ENCODE data around the gene SERP2.
"Not testable (repeated sequence)": the region's sequence is repeated elsewhere in the genome, so short reads cannot be mapped to it uniquely, and the experiment has no call there.

The SERP2 gene

DNA sequence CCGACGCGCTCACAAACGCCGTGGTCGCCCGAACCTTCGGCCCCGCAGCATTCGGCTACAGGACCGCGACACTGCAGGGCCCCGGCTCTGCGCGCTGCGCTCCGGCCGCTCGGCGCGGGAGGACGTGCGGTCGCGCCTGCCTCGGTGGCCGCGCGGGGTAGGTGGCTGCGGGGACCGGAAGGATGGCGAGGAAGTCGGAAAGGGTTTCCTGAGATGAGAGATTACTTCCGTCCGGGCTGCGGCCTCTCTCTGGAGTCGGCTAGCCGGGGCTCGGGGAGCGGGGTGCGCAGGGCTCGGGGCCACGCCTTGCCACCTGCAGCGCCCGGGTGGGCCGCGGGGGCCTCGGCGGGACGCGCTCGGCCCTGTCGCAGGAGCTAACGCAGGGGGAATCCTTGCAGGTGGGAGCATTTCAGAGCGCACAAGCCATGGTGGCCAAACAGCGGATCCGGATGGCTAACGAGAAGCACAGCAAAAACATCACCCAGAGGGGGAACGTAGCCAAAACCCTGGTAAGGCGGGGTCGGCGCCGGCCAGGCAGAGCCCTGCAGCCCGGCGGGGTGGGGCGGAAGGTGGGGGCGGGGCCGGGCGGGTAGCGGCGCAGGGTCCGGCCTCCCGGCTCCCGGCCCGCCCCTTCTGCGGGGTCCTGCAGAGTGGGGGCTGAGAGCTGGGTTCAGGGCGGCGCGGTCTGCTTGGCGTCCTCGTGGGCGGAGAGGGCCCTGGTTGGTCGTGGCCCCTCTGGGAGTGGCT is at the start of gene SERP2:
SERP2 (plus strand) TSS at position 224 of the 747 bp plus-strand sequence; CDS start at position 426, 202 bp downstream.
- no peak for DNase-seq

DNA sequence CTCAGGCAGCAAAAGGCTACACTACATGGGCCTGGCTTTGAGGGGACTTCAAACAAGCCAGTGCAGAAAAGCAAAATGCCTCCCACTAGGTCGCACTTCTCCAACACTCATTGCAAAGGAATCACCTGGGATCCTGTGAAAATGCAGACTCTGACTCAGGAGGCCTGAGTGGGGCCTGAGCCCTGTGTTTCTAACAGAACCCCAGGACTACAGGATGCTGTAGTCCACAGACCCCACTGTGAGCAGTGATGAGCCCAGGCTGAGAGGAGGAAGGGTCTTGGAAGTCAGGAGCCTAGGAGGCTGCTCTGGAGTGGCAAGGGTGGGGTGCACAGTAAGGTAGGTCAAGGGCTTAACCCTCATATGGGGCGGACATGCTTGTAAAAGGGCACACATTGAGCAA is 46.7 kb upstream of the SERP2 start:
- no peak for DNase-seq

DNA sequence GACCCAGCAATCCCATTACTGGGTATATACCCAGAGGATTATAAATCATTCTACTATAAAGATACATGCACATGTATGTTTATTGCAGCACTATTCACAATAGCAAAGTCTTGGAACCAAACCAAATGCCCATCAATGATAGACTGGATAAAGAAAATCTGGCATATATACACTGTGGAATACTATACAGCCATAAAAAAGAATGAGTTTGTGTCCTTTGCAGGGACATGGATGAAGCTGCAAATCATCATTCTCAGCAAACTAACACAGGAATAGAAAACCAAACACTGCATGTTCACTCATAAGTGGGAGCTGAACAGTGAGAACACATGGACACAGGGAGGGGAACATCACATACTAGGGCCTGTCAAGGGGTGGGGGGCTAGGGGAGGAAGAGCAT is 44.6 kb upstream of the SERP2 start:
- DNase-seq: not testable (repeated sequence)

GRCh38 chr13:44329909-44330545 is 43.6 kb upstream of the SERP2 start:
- DNase-seq: no peak

GRCh38 chr13:44331446-44331845 is 42.2 kb upstream of the SERP2 start:
- DNase-seq: no peak

GRCh38 chr13:44331912-44332851 is 41.4 kb upstream of the SERP2 start:
- no peak for DNase-seq

DNA sequence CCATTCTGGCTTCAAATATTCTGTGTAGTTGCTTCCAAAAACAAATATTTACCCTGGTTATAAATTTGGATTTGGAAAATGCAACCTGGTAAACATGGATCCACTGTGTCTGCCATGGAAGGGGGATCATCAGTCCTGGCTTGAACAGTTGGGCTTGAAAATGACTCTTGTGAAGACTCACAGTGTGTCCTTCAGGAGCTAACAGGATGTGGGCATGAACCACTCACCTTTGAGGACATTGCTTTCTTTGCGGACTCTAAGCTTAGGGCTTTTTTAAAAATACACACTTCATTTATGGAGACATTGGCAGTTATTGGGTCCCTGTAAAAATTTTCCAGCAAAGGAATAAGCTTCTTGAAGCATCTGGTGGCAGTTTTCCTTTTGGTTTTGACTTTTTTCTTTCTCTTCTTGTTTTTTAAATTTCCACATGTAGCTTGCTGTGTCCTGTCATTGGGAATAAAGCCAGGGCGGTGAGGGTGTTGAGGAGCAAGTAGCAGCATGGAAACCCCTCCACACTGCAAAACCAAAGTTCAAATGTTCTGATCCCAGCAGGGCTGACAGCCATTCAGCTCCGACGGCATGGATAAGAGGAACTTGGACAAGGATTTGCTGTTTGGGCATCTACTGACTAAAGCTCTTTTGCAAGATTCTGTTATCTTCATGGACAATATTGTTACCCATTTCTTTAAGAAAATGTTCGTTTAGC is 39.5 kb upstream of the SERP2 start:
- no peak for DNase-seq

GRCh38 chr13:44334751-44335150 is 38.9 kb upstream of the SERP2 start:
- DNase-seq: no peak

DNA sequence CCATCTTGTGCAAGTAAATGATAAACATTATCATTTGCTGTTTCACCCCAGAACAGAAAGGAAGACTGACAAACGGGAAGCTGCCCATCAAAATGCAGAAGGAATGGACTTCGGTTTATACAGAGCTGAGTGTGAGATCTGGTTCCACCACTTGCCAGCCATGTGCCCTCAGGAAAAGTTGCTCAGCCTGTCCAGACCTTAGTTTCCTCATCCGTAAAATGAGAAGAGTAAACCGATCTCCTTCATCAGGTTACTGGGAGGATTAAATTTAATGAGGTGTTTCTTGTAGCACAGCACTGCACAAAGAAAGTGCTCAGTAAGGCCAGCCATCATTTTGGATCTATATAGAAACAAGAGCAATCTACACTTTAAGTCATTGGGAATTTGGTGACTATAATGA is 36.7 kb upstream of the SERP2 start:
- DNase-seq: no peak

DNA sequence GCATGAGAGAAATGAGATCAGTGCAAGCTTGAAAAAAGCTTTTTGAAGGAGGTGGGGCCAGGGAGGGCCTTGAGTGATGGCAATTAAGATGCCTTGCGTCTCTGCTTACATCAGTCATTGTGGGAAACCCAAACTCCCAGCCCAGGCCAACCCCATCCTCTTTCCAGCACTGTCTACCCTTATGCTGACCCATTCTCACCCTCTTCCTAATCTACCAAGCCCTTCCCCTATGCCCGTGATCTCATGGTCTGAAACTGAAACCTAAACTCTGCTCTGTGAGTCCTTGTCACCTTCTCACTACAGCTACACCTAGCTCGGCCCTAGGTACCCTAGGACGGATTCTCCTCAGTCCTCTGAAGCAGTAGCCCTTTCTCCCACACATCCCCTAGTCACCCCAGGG is 36.0 kb upstream of the SERP2 start:
- DNase-seq: no peak

- no peak for DNase-seq
These were observed 33.1 kb upstream of the SERP2 start for GRCh38 chr13:44340508-44340907.

DNA sequence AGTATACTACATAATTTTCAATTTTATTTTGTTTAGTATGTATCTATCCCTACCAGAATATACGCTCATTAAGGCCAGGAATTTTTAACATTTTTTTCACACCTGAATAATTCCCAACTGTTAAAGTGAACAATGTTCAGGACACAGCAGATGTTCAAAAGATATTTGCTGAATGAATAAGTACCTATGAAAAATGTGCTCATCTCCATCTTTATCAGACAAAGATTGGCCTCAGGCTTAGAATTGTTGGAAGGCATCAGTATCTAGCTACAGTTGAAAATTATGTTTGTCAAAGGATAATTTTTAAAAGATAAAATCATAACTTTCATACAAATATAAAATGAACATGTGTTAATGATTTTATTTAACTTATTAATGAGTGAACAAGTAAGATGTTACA is 30.9 kb upstream of the SERP2 start:
- no peak for DNase-seq

DNA sequence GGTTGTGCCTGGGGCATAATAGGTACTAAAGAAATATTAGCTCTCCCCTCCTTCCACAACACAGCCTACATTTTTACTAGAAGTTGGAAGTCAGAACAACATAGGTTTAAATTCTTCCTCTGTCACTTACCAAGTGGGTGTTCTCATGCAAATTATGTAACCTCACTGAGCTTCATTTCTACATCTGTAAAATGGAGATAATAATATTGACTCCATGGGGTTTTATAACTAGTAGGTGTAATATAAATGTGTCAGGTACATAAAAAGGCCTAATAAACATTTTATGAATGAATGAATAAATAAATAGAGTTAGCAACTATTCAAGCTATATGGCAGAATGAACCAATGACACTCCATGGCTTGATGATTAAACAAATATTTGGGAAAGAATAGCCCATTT is 27.1 kb upstream of the SERP2 start:
- no peak for DNase-seq

DNA sequence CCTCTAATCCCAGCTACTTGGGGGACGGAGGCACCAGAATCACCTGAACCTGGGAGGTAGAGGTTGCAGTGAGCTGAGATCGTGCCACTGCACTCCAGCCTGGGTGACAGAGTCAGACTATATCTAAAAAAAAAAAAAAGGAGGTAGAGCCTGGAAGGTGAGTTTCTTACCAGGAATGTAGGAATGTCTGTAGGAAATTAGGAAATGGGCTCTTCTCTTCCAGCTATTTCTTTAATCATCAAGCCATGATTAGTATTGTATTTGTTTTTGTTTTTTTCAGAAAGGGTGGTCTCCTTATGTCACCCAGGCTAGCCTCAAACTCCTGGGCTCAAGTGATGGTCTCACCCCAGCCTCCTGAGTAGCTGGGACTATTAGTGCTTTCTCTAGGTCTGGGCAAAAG is 26.3 kb upstream of the SERP2 start:
- DNase-seq: no peak

DNA sequence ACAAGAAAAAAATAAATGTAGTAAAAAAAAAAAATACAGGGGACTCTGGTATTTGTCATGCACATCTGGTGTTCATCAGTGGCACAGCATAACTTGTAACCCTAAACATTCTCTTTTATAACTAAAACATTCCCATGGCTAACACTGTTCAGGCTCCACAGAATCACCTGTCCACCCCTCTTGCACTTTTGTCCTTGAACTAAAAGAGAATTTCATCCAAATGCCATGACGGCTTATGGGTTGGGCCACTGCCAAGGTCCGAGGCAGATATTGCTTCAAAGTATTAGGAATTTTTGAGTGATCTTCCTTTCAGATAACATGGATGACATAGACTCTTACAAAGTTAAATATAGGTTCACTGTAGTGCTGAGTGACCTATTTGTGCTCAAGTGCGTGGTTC is 25.7 kb upstream of the SERP2 start:
- DNase-seq: no peak

- DNase-seq: no peak
These were observed 22.7 kb upstream of the SERP2 start for GRCh38 chr13:44350775-44351504.

DNA sequence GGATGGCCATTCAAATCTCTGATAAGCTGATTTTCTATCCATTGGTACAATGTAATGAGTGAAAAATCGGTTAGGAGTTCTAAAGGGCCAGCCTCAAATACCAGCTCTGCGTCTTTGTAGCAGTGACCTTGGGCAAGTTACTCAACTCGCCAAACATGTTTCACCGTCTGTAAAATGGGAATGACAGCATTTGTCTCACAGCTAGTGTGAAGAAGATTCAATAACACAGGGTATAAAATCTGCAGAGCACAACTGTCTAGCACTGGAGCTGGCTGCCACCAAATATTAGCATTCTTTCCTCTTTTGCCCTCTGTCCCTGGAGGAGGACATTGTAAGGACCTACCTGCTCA is 22.1 kb upstream of the SERP2 start:
- DNase-seq: no peak

- DNase-seq: no peak
These were observed 21.4 kb upstream of the SERP2 start for GRCh38 chr13:44352202-44352601.

DNA sequence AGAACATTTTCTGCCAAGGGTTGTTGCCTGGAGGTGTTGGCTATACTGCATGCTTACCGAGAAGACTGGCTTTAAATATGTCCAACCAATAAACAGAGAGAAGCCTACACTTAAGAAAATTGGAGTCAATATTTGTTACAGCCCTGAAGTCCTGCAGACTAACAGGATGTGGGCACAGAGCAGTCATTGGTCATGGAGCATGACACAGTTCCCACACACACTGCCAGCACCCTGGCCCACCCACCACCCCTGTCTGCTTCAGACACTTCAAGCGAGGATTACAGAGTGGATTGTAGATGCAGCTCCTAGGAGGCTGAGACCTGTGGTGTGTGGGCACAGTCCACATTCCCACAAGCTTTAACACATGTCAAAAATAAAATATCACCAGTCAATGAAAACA is 21.0 kb upstream of the SERP2 start:
- peak; percentile 16 for DNase-seq

DNA sequence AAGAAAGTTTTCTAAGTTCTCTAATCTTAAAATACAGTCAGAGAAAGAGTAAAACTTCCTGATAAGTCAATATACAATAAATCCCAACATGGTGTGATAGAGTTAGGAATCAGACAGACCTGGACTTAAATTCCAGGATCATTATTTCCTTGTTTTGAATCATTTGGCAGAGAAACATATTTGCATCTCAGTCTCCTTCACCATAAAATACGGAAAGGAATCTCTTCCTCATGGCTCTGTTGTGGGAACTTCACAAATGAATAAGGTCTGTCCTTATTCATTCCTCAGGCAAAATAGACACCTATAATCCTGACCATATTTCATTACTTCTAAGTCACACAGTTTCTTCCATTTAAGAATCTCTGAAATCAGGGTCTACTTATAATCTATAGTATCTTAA is 19.3 kb upstream of the SERP2 start:
- no peak for DNase-seq

DNA sequence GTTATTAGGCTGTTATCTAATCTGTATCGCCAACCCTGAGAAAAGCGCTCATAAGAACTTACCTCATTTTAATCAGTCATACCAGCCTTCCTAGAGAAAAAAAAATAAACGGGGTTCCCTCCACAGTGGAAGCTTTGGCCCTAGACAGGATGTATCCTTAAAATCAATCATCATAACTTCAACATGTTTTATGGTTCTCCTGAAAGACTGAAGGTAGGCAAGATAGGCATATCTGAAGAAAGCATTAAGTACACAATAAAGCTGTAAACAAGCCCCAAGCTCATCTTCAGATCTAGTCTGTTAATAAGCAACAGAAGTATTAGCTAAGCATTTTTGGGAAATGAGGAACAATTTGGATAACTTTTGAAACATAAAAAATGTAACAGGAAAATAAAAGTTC is 18.7 kb upstream of the SERP2 start:
- no peak for DNase-seq

- no peak for DNase-seq
These were observed 18.0 kb upstream of the SERP2 start for GRCh38 chr13:44355621-44356020.

Measured in NCI-H2029 (cell line).